ENCODE data around the gene ZNF335. TPM values are rescaled to one million over a fixed set of nuclear protein-coding genes. Genes with fewer than 3 reads are reported as not detected.

Gene ZNF335
- total and polyA plus RNA-seq, 2 of the 8 experiments (the other 6 are each of a cell fraction or from before 2014, with no cell fraction given): 12.4 to 14.6 TPM

DNA sequence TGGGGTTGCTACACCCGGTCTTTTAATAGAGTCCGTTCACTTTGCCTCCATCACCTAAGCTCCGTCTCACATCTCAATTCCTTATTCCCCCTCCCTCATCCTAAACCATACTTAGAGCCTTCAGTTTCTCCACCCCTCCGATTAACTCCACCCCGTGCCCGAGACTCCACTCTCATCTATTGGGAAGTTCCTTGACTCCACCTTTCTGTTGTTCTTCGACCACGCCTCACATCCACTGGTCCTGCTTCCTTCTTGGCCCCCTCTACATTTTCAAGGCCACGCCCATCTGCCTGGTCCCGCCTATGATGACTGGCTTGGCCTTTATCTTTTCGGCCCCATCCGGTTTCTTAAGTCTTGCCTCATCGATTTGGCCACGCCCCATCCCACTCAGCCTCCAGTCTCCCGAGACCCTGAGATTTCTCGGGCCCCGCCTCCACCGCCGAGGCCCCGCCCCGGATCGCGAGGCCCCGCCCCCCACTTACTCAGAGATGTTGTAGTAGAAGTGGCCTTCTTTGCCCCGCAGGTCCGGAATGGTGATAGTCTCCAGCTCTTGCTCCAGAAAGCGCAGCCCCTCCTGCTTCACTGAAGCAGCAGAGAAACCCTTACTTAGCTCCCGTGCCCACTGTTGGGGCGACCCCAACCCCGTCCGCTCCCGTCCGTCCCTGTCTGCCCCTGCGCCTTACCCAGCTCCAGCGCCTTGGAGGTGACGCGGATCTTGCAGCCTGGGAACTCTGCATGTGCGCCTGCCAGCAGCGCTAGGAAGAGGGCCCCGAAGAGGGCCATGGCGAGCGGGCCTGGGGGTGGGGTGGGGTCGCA is 61.1 kb downstream of the ZNF335 start:
- peaks cover 11% of the 10 kb centered on the region; the same call in 1 of the 2 replicates for H3K23me2 ChIP-seq (ENCODE audit: low read depth, low read length)
- H3K27ac ChIP-seq (ENCODE audit: low read depth, low read length): peak overlapping the region; percentile 58; the same call in 1 of the 2 replicates
- H3K9me3 ChIP-seq (ENCODE audit: insufficient read depth in 2 of 2, low read depth in 1 of 2, low read length in 1 of 2): no peaks in the 10 kb centered on the region
- ChIA-PET POLR2A (ENCODE audit: partially characterized antibody) (interaction anchor here (1.0 to 9.2 kb wide), 14 partner anchors 9 to 98 kb away, joined by 3 to 172 read pairs (median 11); partner anchors contain the start of genes CTSA, NEURL2, PCIF1 and ZSWIM1), CTCF (ENCODE audit: partially characterized antibody) (interaction anchor here (0.6 to 2.6 kb wide), 7 partner anchors 21 to 82 kb away, joined by 3 to 12 read pairs (median 4); partner anchors contain the start of genes PCIF1 and ZSWIM1)
- no peak overlapping the region; the same call in 1 of the 2 replicates for H2BK5ac ChIP-seq (ENCODE audit: low read depth, low read length)
- H4K20me1 ChIP-seq (replicated peaks in 1 of 2; ENCODE audit: control insufficient read depth in 1 of 2, insufficient read depth in 2 of 2, low read length in 2 of 2): peaks cover 2 to 12% of the 10 kb centered on the region in 2 experiments
- no peaks in the 10 kb centered on the region; the same call in 1 of the 2 replicates for H3K79me1 ChIP-seq (ENCODE audit: low read depth, low read length)
- H3K36me3 ChIP-seq (ENCODE audit: control insufficient read depth in 2 of 4, insufficient read depth in 4 of 4, low read length in 3 of 4): peaks cover 5 to 25% (median 19%) of the 10 kb centered on the region in 4 experiments; a peak in 6 of 8 replicates
- no peak overlapping the region for H3K23ac ChIP-seq (ENCODE audit: insufficient read length)
- FAIRE-seq (peak; percentile 94), DNase-seq (ENCODE audit: low read depth in 1 of 2, low spot score in 2 of 2) (peak; percentile 99 to 100)
- H3K4me1 ChIP-seq (replicated peaks in 1 of 4; ENCODE audit: control insufficient read depth in 3 of 4, insufficient read depth in 4 of 4, low read length in 3 of 4): peaks cover 0 to 2% (median 0%) of the 10 kb centered on the region in 4 experiments; a peak in 3 of 7 replicates
- H3K18ac ChIP-seq (ENCODE audit: extremely low read depth, low read length): peak overlapping the region; percentile 88
- peak overlapping the region; percentile 52 to 81 (median 70) for H3K4me3 ChIP-seq (ENCODE audit: extremely low read depth in 1 of 4, insufficient read depth in 2 of 4, low read depth in 3 of 4, low read length in 4 of 4)
- peak overlapping the region in 3 of 4 experiments; percentile 56 to 71 (median 68); a peak in 6 of 7 replicates for H3K9ac ChIP-seq (replicated peaks in 1 of 4; ENCODE audit: extremely low read depth in 1 of 4, low read depth in 3 of 4, low read length in 3 of 4)
- peak overlapping the region; percentile 82 for H4K91ac ChIP-seq (replicated peaks; ENCODE audit: insufficient read length, low read length)
- peak overlapping the region; percentile 65 for H3K4ac ChIP-seq (replicated peaks; ENCODE audit: insufficient read length, low read depth, low read length)
- 0 out of 4 replicates have a peak, but pooled peaks cover 0 to 3% of the 10 kb centered on the region in 2 experiments for H3K79me2 ChIP-seq (ENCODE audit: control insufficient read depth in 1 of 2, insufficient read depth in 2 of 2, low read length in 2 of 2)
- WGBS, 2 experiments (ENCODE audit: extremely low coverage in 1 of 2, insufficient coverage in 1 of 2, insufficient read length in 1 of 2, insufficient replicate concordance in 2 of 2, low coverage in 1 of 2, low lambda C conversion rate in 2 of 2, missing lambda C conversion rate in 1 of 2): 6% methylated on average over 41 of the region's 43 CpGs; no CpG with 5 or more reads in 1 of the 2 experiments
- peak overlapping the region; percentile 58; the same call in 1 of the 2 replicates for H4K8ac ChIP-seq (ENCODE audit: extremely low read depth, insufficient read depth, low read length)
- no peak overlapping the region for H2BK20ac ChIP-seq (ENCODE audit: low read length)
- no peak overlapping the region for H2AK5ac ChIP-seq (ENCODE audit: low read depth, low read length)
- H2AFZ ChIP-seq (ENCODE audit: low read length): no peak overlapping the region
- H2BK120ac ChIP-seq (replicated peaks; ENCODE audit: low read depth, low read length): no peak overlapping the region
- peak overlapping the region; percentile 84 for H4K5ac ChIP-seq (ENCODE audit: insufficient read length, low read depth, low read length)
- H3K56ac ChIP-seq (replicated peaks; ENCODE audit: insufficient read length, low read depth, low read length): no peak overlapping the region
- H3K27me3 ChIP-seq (replicated peaks in 1 of 4; ENCODE audit: control insufficient read depth in 3 of 4, extremely low read depth in 1 of 4, insufficient read depth in 3 of 4, low read length in 3 of 4): no peaks in the 10 kb centered on the region
- no peak overlapping the region for H2BK12ac ChIP-seq (ENCODE audit: low read depth, low read length)
- H3K4me2 ChIP-seq (ENCODE audit: insufficient read depth in 1 of 2, low read depth in 2 of 2, low read length in 2 of 2): peak overlapping the region; percentile 90 to 97
- no peak overlapping the region for H3K14ac ChIP-seq (ENCODE audit: insufficient read length)
- no peak overlapping the region for H2BK15ac ChIP-seq (ENCODE audit: low read length)
- TF ChIP-seq HDAC2 (IDR thresholded peaks at IDR 0.05; ENCODE audit: borderline replicate concordance in 1 of 2, low read depth in 2 of 2, low read length in 2 of 2) (0 out of 4 replicates have a peak, but pooled peaks of 1 of the 2 experiments have one; percentile 13), TEAD4 (IDR thresholded peaks at IDR 0.05; ENCODE audit: low read depth, low read length) (no peak), BRCA1 (IDR thresholded peaks at IDR 0.05; ENCODE audit: low read depth, low read length) (peak; percentile 62; the same call in 1 of the 2 replicates), RNF2 (IDR thresholded peaks at IDR 0.05; ENCODE audit: borderline replicate concordance, low read depth, low read length, missing control alignments, poor library complexity, severe bottlenecking) (no peak), EGR1 (IDR thresholded peaks at IDR 0.05; ENCODE audit: borderline replicate concordance, low read depth, low read length) (no peak), BACH1 (IDR thresholded peaks at IDR 0.05; ENCODE audit: low read length) (no peak), GTF2F1 (IDR thresholded peaks at IDR 0.05; ENCODE audit: borderline replicate concordance, low read depth, low read length) (peak; percentile 18; the same call in 1 of the 2 replicates), KDM1A (IDR thresholded peaks at IDR 0.05; ENCODE audit: borderline replicate concordance, low read length) (no peak), TAF7 (optimal IDR thresholded peaks at IDR 0.05; ENCODE audit: borderline replicate concordance, low read depth, low read length) (peak; percentile 58), SIX5 (IDR thresholded peaks at IDR 0.05; ENCODE audit: low read depth, low read length) (no peak)

Measured in H1 (cell line).